GM12878 (cell line): ENCODE data around the gene PSMB10. TPM values are rescaled to one million over a fixed set of nuclear protein-coding genes. Genes with fewer than 3 reads are reported as not detected.
A peak's percentile ranks its signal among the peaks of the same experiment; 100 is the strongest.

Experiments
- CBX3 ChIP-seq: fragments of 200-600 bp; sonication (generic); IDR thresholded peaks from 2 replicates; pipeline ENCODE4 v1.6.1; 2016; ENCODE audit warnings: low read depth, borderline replicate concordance
- CHD1 ChIP-seq: IDR thresholded peaks from 2 replicates; pipeline ENCODE4 v1.6.1; 2012; ENCODE audit warnings: low read depth, low read length, improper control_type of control experiment
- EED ChIP-seq: sonication (generic); IDR thresholded peaks from 2 replicates; pipeline ENCODE4 v1.6.1; 2016; ENCODE audit warnings: antibody characterized with exemption, low read depth
- ETV6 ChIP-seq, 2 experiments: fragments of 450-650 bp in 1 of 2; IDR thresholded peaks in 1 of 2; conservative IDR thresholded peaks in 1 of 2; 2 replicates each; pipeline ENCODE4 v1.6.1; 2014; ENCODE audit warnings: antibody characterized with exemption in 1 of 2, borderline replicate concordance in 1 of 2, low read depth in 1 of 2, mild to moderate bottlenecking in 1 of 2, moderate library complexity in 1 of 2
- FOS ChIP-seq: IDR thresholded peaks from 3 replicates; pipeline ENCODE4 v1.6.1; 2011; ENCODE audit warnings: borderline replicate concordance; ENCODE audit not compliant: insufficient read length; ENCODE audit errors: extremely low read depth
- KAT2A ChIP-seq: conservative IDR thresholded peaks from 2 replicates; pipeline ENCODE4 v1.6.1; 2011; ENCODE audit warnings: low read depth, low read length; ENCODE audit not compliant: control insufficient read depth
- MEF2A ChIP-seq: IDR thresholded peaks from 2 replicates; pipeline ENCODE4 v1.6.1; 2011; ENCODE audit warnings: low read depth, mild to moderate bottlenecking, low read length, moderate library complexity; ENCODE audit not compliant: insufficient read depth
- NFYA ChIP-seq: IDR thresholded peaks from 2 replicates; pipeline ENCODE4 v1.6.1; 2011; ENCODE audit warnings: low read depth, mild to moderate bottlenecking, low read length, improper control_type of control experiment, borderline replicate concordance
- POLR2AphosphoS2 ChIP-seq: IDR thresholded peaks from 2 replicates; pipeline ENCODE4 v1.6.1; 2011; ENCODE audit warnings: low read depth, mild to moderate bottlenecking, low read length, improper control_type of control experiment, moderate library complexity
- RBBP5 ChIP-seq: fragments of 200-600 bp; sonication (generic); conservative IDR thresholded peaks from 2 replicates; pipeline ENCODE4 v1.6.1; 2016
- SIN3A ChIP-seq: IDR thresholded peaks from 2 replicates; pipeline ENCODE4 v1.6.1; 2012; ENCODE audit warnings: low read depth, low read length, improper control_type of control experiment
- SREBF2 ChIP-seq: IDR thresholded peaks from 2 replicates; pipeline ENCODE4 v1.6.1; 2012; ENCODE audit warnings: mild to moderate bottlenecking, low read length
- TAF1 ChIP-seq: IDR thresholded peaks from 2 replicates; pipeline ENCODE4 v1.6.1; 2011; ENCODE audit warnings: mild to moderate bottlenecking, low read depth, low read length, borderline replicate concordance
- ZBED1 ChIP-seq: IDR thresholded peaks from 2 replicates; pipeline ENCODE4 v1.6.1; 2016; ENCODE audit warnings: borderline replicate concordance
- ZNF274 ChIP-seq: IDR thresholded peaks from one replicate; pipeline ENCODE4 v1.8.0; 2011; ENCODE audit not compliant: insufficient read length, insufficient read depth
- ZNF384 ChIP-seq: IDR thresholded peaks from 2 replicates; pipeline ENCODE4 v1.6.1; 2012; ENCODE audit warnings: low read depth, mild to moderate bottlenecking, low read length, improper control_type of control experiment, borderline replicate concordance
- ZNF622 ChIP-seq: fragments of 450-650 bp; IDR thresholded peaks from 2 replicates; pipeline ENCODE4 v1.6.1; 2017; ENCODE audit warnings: mild to moderate bottlenecking, inconsistent platforms
- polyA plus RNA-seq, 11 experiments: library from polyadenylated mRNA; depleted of rRNA in 4 of 11; unstranded in 6 of 11; stranded (reverse) in 5 of 11; fragments of >200 nt; fragmentation: Nextera tagmentation in 4 of 11; fragmentation: Illumina TruSeq in 1 of 11; extraction: Ambion mirVana in 4 of 11; extraction: Trizol in 1 of 11; gene quantifications; 1 replicate in 1 of 11; 2 replicates in 10 of 11; pipeline versions ENCODE4 v1.2.1 to v1.2.3, GENCODE V29; 2011 to 2016; ENCODE audit warnings: inconsistent platforms in 2 of 11, missing spikeins in 2 of 11, low read depth in 1 of 11
- total RNA-seq, 4 experiments: library from RNA; depleted of rRNA in 3 of 4; stranded (reverse); fragments of >200 nt in 3 of 4; fragmentation: Illumina TruSeq in 1 of 4; extraction: Trizol in 1 of 4; gene quantifications; 2 replicates each; pipeline versions ENCODE4 v1.2.1 to v1.2.3, GENCODE V29; 2013 to 2021
- TF ChIP-seq, protein P1 (sequence below): fragments of 450-650 bp; formaldehyde crosslinking; IDR thresholded peaks from 2 replicates; pipeline ENCODE4 v1.4.0; 2022; ENCODE audit warnings: mild to moderate bottlenecking, moderate library complexity
- TF ChIP-seq, protein P2 (sequence below): fragments of 450-650 bp; IDR thresholded peaks from 2 replicates; pipeline ENCODE4 v1.6.1; 2017; ENCODE audit warnings: mild to moderate bottlenecking, moderate library complexity
- TF ChIP-seq, protein P3 (sequence below): fragments of 450-650 bp; formaldehyde crosslinking; IDR thresholded peaks from 2 replicates; pipeline ENCODE4 v1.4.0; 2020; ENCODE audit warnings: mild to moderate bottlenecking, moderate library complexity

PSMB10 gene
- total and polyA plus RNA-seq, 10 of the 15 experiments (the other 5 are each of a cell fraction or from before 2014, with no cell fraction given), result 24.1 to 308 (median 151) TPM

DNA sequence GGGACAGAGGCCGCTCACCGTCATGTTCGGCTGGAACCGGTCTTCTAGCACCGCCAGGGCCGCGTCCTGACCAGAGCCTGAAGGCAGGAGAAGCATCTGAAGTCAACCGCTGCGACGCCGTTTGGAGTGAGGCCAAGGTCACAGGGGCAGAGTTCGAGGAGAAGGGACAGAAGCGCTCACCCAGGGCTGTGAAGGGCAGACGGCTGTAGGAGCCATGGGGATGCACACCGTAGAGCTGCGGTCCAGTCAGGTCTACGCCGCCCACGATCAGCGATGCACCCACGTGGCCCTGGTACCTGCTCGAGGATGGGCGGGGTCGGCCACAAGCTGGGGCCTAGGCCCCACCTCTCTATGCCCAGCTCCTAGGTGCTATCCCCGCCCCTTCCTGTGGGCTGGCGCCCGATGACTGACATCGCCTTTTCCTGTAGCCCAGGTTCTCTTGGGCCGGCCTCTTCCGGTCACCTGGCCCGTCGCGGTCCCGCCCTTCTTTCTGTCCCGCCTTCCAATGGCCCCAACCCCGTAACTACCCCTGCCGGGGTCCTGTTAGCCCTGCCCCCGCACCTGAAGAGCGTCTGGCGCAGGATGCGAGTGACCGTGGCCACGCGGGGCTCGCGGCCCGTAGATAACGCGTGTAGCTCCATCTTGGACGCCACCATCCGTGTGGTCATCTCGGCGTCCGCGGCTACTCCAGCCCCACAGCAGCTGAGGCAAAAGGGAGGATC lies 1.1 kb downstream of the PSMB10 start (continued):
- peak; percentile 94 for TF ChIP-seq POLR2AphosphoS2
- no peak for TF ChIP-seq CBX3
- TF ChIP-seq ZNF622, result no peak
- TF ChIP-seq KAT2A, result no peak
- no peak for TF ChIP-seq CHD1
- peak; percentile 66 for TF ChIP-seq SIN3A
- TF ChIP-seq, protein P1, sequence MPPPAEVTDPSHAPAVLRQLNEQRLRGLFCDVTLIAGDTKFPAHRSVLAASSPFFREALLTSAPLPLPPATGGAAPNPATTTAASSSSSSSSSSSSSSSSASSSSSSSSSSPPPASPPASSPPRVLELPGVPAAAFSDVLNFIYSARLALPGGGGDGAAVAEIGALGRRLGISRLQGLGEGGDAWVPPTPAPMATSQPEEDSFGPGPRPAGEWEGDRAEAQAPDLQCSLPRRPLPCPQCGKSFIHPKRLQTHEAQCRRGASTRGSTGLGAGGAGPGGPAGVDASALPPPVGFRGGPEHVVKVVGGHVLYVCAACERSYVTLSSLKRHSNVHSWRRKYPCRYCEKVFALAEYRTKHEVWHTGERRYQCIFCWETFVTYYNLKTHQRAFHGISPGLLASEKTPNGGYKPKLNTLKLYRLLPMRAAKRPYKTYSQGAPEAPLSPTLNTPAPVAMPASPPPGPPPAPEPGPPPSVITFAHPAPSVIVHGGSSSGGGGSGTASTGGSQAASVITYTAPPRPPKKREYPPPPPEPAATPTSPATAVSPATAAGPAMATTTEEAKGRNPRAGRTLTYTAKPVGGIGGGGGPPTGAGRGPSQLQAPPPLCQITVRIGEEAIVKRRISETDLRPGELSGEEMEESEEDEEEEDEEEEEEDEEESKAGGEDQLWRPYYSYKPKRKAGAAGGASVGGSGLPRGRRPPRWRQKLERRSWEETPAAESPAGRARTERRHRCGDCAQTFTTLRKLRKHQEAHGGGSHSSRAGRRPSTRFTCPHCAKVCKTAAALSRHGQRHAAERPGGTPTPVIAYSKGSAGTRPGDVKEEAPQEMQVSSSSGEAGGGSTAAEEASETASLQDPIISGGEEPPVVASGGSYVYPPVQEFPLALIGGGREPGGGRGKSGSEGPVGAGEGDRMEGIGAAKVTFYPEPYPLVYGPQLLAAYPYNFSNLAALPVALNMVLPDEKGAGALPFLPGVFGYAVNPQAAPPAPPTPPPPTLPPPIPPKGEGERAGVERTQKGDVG (CRISPR knock-in tag), result no peak
- no peak for TF ChIP-seq ZNF274
- TF ChIP-seq NFYA, result no peak
- no peak for TF ChIP-seq MEF2A
- TF ChIP-seq, protein P2, sequence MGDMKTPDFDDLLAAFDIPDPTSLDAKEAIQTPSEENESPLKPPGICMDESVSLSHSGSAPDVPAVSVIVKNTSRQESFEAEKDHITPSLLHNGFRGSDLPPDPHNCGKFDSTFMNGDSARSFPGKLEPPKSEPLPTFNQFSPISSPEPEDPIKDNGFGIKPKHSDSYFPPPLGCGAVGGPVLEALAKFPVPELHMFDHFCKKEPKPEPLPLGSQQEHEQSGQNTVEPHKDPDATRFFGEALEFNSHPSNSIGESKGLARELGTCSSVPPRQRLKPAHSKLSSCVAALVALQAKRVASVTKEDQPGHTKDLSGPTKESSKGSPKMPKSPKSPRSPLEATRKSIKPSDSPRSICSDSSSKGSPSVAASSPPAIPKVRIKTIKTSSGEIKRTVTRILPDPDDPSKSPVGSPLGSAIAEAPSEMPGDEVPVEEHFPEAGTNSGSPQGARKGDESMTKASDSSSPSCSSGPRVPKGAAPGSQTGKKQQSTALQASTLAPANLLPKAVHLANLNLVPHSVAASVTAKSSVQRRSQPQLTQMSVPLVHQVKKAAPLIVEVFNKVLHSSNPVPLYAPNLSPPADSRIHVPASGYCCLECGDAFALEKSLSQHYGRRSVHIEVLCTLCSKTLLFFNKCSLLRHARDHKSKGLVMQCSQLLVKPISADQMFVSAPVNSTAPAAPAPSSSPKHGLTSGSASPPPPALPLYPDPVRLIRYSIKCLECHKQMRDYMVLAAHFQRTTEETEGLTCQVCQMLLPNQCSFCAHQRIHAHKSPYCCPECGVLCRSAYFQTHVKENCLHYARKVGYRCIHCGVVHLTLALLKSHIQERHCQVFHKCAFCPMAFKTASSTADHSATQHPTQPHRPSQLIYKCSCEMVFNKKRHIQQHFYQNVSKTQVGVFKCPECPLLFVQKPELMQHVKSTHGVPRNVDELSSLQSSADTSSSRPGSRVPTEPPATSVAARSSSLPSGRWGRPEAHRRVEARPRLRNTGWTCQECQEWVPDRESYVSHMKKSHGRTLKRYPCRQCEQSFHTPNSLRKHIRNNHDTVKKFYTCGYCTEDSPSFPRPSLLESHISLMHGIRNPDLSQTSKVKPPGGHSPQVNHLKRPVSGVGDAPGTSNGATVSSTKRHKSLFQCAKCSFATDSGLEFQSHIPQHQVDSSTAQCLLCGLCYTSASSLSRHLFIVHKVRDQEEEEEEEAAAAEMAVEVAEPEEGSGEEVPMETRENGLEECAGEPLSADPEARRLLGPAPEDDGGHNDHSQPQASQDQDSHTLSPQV, result no peak
- peak; percentile 87; the same call in 1 of the 2 replicates for TF ChIP-seq TAF1
- no peak for TF ChIP-seq ZBED1
- TF ChIP-seq ZNF384, result no peak
- no peak for TF ChIP-seq SREBF2
- no peak for TF ChIP-seq ETV6 (conservative IDR thresholded peaks at IDR 0.05 in 1 of 2, IDR thresholded peaks at IDR 0.05 in 1 of 2; ENCODE audit: borderline replicate concordance in 1 of 2, low read depth in 1 of 2)
- TF ChIP-seq EED, result no peak
- no peak for TF ChIP-seq RBBP5
- TF ChIP-seq FOS, result no peak
- TF ChIP-seq, protein P3, sequence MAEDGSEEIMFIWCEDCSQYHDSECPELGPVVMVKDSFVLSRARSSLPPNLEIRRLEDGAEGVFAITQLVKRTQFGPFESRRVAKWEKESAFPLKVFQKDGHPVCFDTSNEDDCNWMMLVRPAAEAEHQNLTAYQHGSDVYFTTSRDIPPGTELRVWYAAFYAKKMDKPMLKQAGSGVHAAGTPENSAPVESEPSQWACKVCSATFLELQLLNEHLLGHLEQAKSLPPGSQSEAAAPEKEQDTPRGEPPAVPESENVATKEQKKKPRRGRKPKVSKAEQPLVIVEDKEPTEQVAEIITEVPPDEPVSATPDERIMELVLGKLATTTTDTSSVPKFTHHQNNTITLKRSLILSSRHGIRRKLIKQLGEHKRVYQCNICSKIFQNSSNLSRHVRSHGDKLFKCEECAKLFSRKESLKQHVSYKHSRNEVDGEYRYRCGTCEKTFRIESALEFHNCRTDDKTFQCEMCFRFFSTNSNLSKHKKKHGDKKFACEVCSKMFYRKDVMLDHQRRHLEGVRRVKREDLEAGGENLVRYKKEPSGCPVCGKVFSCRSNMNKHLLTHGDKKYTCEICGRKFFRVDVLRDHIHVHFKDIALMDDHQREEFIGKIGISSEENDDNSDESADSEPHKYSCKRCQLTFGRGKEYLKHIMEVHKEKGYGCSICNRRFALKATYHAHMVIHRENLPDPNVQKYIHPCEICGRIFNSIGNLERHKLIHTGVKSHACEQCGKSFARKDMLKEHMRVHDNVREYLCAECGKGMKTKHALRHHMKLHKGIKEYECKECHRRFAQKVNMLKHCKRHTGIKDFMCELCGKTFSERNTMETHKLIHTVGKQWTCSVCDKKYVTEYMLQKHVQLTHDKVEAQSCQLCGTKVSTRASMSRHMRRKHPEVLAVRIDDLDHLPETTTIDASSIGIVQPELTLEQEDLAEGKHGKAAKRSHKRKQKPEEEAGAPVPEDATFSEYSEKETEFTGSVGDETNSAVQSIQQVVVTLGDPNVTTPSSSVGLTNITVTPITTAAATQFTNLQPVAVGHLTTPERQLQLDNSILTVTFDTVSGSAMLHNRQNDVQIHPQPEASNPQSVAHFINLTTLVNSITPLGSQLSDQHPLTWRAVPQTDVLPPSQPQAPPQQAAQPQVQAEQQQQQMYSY (CRISPR knock-in tag), result no peak
